Fibroblast of lung (primary cell): Measurements from ENCODE around the gene NOCT. TPM values are rescaled to one million over a fixed set of nuclear protein-coding genes. Genes with fewer than 3 reads are reported as not detected.

Experiments
- DNase-seq, 2 donors: peaks; one replicate each; pipeline versions ENCODE4 v3.0.0 to v3.0.0-alpha.2; 2010; ENCODE audit warnings: low read depth in 2 of 2
- H2AFZ ChIP-seq: 2 replicates; pipeline ENCODE4 v1.5.1; 2012; ENCODE audit warnings: low read length, control low read depth, inconsistent platforms
- H3K27ac ChIP-seq: 2 replicates; pipeline ENCODE4 v1.5.1; 2011; ENCODE audit warnings: low read length, control low read depth; ENCODE audit not compliant: insufficient read depth
- H3K27me3 ChIP-seq: 2 replicates; pipeline ENCODE4 v1.5.1; 2011; ENCODE audit warnings: mild to moderate bottlenecking, low read length; ENCODE audit not compliant: control insufficient read depth, insufficient read depth
- H3K36me3 ChIP-seq: 2 replicates; pipeline ENCODE4 v1.5.1; 2011; ENCODE audit warnings: low read length; ENCODE audit not compliant: control insufficient read depth, insufficient read depth
- H3K4me1 ChIP-seq: 2 replicates; pipeline ENCODE4 v1.5.1; 2011; ENCODE audit warnings: low read length; ENCODE audit not compliant: control insufficient read depth, insufficient read depth; ENCODE audit errors: extremely low read depth
- H3K4me2 ChIP-seq: 2 replicates; pipeline ENCODE4 v1.5.1; 2011; ENCODE audit warnings: low read length, control low read depth; ENCODE audit not compliant: insufficient read depth; ENCODE audit errors: extremely low read depth
- H3K4me3 ChIP-seq, 4 experiments: fragments of 200-600 bp in 1 of 4; sonication (generic) in 1 of 4; replicated peaks in 1 of 4; 2 replicates each; pipeline ENCODE4 v1.5.1; 2011 to 2016; ENCODE audit warnings: low read length in 4 of 4, low read depth in 3 of 4, mild to moderate bottlenecking in 3 of 4, control low read depth in 2 of 4, inconsistent platforms in 1 of 4, mixed read lengths in 1 of 4; ENCODE audit not compliant: insufficient read depth in 1 of 4; ENCODE audit errors: control extremely low read depth in 1 of 4
- H3K79me2 ChIP-seq: 2 replicates; pipeline ENCODE4 v1.5.1; 2012; ENCODE audit warnings: mild to moderate bottlenecking, low read length, inconsistent platforms; ENCODE audit not compliant: control insufficient read depth, insufficient read depth
- H3K9ac ChIP-seq: 2 replicates; pipeline ENCODE4 v1.5.1; 2011; ENCODE audit warnings: mild to moderate bottlenecking, low read length, control low read depth; ENCODE audit not compliant: insufficient read depth
- H3K9me3 ChIP-seq: 2 replicates; pipeline ENCODE4 v1.5.1; 2012; ENCODE audit warnings: low read depth, low read length; ENCODE audit not compliant: control insufficient read depth, insufficient read depth
- H4K20me1 ChIP-seq: 2 replicates; pipeline ENCODE4 v1.5.1; 2011; ENCODE audit warnings: low read length; ENCODE audit not compliant: control insufficient read depth, insufficient read depth; ENCODE audit errors: extremely low read depth
- EZH2 ChIP-seq: IDR thresholded peaks from 2 replicates; pipeline ENCODE4 v1.5.1; 2012; ENCODE audit warnings: low read length, control low read depth, mild to moderate bottlenecking; ENCODE audit errors: missing control alignments
- polyA plus RNA-seq, 2 donors: library from polyadenylated mRNA; depleted of rRNA in 1 of 2; stranded (reverse) in 1 of 2; unstranded in 1 of 2; fragments of >200 nt; gene quantifications; 2 replicates each; pipeline ENCODE4 v1.2.1, GENCODE V29; 2011 to 2012; ENCODE audit warnings: missing spikeins in 1 of 2
- total RNA-seq: library from RNA; depleted of rRNA; stranded (reverse); fragments of >200 nt; gene quantifications from 2 replicates; pipeline ENCODE4 v1.2.1, GENCODE V29; 2014
- TF ChIP-seq, protein P1 (sequence below), 2 donors: IDR thresholded peaks in 1 of 2; conservative IDR thresholded peaks in 1 of 2; 1 replicate in 1 of 2; 2 replicates in 1 of 2; pipeline ENCODE4 v1.5.1; 2011 to 2012; ENCODE audit warnings: low read length in 2 of 2, control low read depth in 1 of 2, inconsistent platforms in 1 of 2, low read depth in 1 of 2, mild to moderate bottlenecking in 1 of 2

The NOCT gene
- total and polyA plus RNA-seq, 2 donors (not counting 1 experiment from before 2014, with no cell fraction given): 6.4 to 13.2 TPM

DNA sequence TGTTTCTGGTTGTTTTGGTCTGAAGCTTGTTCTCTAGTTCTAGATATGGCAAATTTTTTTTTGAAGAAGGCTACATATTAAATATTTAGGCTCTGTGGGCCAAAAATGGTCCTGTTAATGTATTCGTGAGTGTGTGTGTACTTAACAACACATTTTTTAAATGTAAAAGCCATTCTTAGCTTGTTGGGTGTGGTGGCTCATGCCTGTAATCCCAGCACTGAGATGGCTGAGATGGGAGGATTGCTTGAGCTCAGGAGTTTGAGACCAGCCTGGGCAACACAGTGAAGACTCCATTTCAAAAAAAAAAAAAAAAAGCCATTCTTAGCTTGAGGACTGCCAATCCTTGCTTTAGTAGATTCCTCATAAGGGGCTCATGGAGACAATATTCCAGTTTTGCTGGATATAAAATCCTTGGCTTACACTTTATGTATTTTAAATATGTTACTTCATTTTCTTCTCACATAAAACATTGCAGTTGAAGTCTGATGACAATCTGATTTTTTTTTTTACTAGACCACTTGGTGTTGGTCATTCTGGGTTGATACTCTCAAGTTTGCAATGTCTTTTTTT lies 23.4 kb downstream of the NOCT start:
- no peaks in the 10 kb centered on the region for H3K27me3 ChIP-seq
- TF ChIP-seq, protein P1, sequence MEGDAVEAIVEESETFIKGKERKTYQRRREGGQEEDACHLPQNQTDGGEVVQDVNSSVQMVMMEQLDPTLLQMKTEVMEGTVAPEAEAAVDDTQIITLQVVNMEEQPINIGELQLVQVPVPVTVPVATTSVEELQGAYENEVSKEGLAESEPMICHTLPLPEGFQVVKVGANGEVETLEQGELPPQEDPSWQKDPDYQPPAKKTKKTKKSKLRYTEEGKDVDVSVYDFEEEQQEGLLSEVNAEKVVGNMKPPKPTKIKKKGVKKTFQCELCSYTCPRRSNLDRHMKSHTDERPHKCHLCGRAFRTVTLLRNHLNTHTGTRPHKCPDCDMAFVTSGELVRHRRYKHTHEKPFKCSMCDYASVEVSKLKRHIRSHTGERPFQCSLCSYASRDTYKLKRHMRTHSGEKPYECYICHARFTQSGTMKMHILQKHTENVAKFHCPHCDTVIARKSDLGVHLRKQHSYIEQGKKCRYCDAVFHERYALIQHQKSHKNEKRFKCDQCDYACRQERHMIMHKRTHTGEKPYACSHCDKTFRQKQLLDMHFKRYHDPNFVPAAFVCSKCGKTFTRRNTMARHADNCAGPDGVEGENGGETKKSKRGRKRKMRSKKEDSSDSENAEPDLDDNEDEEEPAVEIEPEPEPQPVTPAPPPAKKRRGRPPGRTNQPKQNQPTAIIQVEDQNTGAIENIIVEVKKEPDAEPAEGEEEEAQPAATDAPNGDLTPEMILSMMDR (conservative IDR thresholded peaks at IDR 0.05 in 1 of 2, IDR thresholded peaks at IDR 0.05 in 1 of 2; ENCODE audit: low read depth in 1 of 2, low read length in 2 of 2): no peak
- no peak for TF ChIP-seq EZH2
- no peaks in the 10 kb centered on the region for H4K20me1 ChIP-seq
- no peak overlapping the region for H2AFZ ChIP-seq
- no peak for DNase-seq
- no peak overlapping the region for H3K27ac ChIP-seq
- no peak overlapping the region for H3K4me3 ChIP-seq
- no peak overlapping the region for H3K4me2 ChIP-seq
- H3K9ac ChIP-seq: no peak overlapping the region
- H3K36me3 ChIP-seq: peaks cover 2% of the 10 kb centered on the region
- peaks cover 43% of the 10 kb centered on the region for H3K79me2 ChIP-seq
- H3K4me1 ChIP-seq: no peaks in the 10 kb centered on the region
- no peaks in the 10 kb centered on the region for H3K9me3 ChIP-seq

DNA sequence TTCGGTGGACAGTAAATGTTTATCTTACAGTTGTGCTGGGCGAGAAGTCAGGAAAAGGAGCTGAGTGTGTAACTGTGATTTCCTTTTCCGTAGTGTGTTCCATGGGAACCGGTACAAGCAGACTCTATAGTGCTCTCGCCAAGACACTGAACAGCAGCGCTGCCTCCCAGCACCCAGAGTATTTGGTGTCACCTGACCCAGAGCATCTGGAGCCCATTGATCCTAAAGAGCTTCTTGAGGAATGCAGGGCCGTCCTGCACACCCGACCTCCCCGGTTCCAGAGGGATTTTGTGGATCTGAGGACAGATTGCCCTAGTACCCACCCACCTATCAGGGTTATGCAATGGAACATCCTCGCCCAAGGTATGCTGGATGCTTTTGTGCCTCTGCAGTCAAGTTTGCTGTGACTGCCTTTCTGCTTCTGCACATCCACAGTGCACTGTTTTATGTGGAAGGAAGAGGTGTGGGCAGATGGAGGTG lies 27.4 kb downstream of the NOCT start:
- Histone ChIP-seq H3K27me3 (no peaks in the 10 kb centered on the region), H4K20me1 (no peaks in the 10 kb centered on the region), H3K4me1 (no peaks in the 10 kb centered on the region), H2AFZ (no peak overlapping the region), H3K9me3 (no peaks in the 10 kb centered on the region), H3K36me3 (peaks cover 10% of the 10 kb centered on the region), H3K79me2 (peaks cover 17% of the 10 kb centered on the region), H3K9ac (no peak overlapping the region), H3K4me3 (no peak overlapping the region), H3K27ac (no peak overlapping the region), H3K4me2 (no peak overlapping the region)
- TF ChIP-seq, protein P1 (conservative IDR thresholded peaks at IDR 0.05 in 1 of 2, IDR thresholded peaks at IDR 0.05 in 1 of 2; ENCODE audit: low read depth in 1 of 2, low read length in 2 of 2): no peak
- no peak for TF ChIP-seq EZH2
- DNase-seq: peak in 1 of 2 donors; percentile 34

DNA sequence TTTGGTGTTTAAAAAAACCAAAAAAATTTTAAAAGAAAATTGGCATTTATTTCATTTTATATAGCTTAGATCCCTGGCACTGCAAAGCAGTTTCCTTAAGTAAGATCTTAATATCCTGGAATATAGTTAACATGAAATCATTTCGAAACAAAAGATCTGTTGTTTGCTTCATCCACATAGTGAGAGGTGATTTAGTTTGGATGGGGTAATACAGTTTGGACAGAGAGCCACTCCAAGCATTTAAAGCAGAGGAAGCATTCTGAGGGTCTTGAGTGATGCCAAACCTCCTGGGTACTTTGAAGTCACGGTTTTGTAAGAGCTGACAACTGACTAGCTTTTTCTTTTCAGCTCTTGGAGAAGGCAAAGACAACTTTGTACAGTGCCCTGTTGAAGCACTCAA lies 28.7 kb downstream of the NOCT start:
- peaks cover 10% of the 10 kb centered on the region for H3K36me3 ChIP-seq
- H3K4me2 ChIP-seq: no peak overlapping the region
- no peaks in the 10 kb centered on the region for H4K20me1 ChIP-seq
- peak in 1 of 2 donors; percentile 17 for DNase-seq
- H3K79me2 ChIP-seq: peaks cover 17% of the 10 kb centered on the region
- TF ChIP-seq, protein P1 (conservative IDR thresholded peaks at IDR 0.05 in 1 of 2, IDR thresholded peaks at IDR 0.05 in 1 of 2; ENCODE audit: low read depth in 1 of 2, low read length in 2 of 2): no peak
- TF ChIP-seq EZH2: no peak
- no peak overlapping the region for H2AFZ ChIP-seq
- H3K9me3 ChIP-seq: no peaks in the 10 kb centered on the region
- peaks cover 3% of the 10 kb centered on the region for H3K4me1 ChIP-seq
- H3K27me3 ChIP-seq: no peaks in the 10 kb centered on the region
- no peak overlapping the region for H3K9ac ChIP-seq
- H3K4me3 ChIP-seq: no peak overlapping the region
- no peak overlapping the region for H3K27ac ChIP-seq
